Measurements from ENCODE around the gene NXPE2.
"Not testable (repeated sequence)": the region's sequence is repeated elsewhere in the genome, so short reads cannot be mapped to it uniquely, and the experiment has no call there.

The NXPE2 gene

GRCh38 chr11:114678125-114679036, at the start of gene NXPE2:
Gene NXPE2 (plus strand): TSS chr11:114678527. CDS start chr11:114678576, 49 bp downstream.
- no peak for DNase-seq

GRCh38 chr11:114631445-114631965, 46.8 kb upstream of the NXPE2 start:
- DNase-seq = not testable (repeated sequence)

- not testable (repeated sequence) for DNase-seq
These were observed 38.9 kb upstream of the NXPE2 start for GRCh38 chr11:114639440-114639839.

GRCh38 chr11:114650661-114651060, 27.7 kb upstream of the NXPE2 start:
- no peak for DNase-seq

- DNase-seq = no peak
These were observed 27.1 kb upstream of the NXPE2 start for GRCh38 chr11:114651145-114651718.

- DNase-seq = no peak
These were observed 25.2 kb upstream of the NXPE2 start for GRCh38 chr11:114653148-114653547.

- no peak for DNase-seq
These were observed 13.7 kb upstream of the NXPE2 start for GRCh38 chr11:114664641-114665040.

DNA sequence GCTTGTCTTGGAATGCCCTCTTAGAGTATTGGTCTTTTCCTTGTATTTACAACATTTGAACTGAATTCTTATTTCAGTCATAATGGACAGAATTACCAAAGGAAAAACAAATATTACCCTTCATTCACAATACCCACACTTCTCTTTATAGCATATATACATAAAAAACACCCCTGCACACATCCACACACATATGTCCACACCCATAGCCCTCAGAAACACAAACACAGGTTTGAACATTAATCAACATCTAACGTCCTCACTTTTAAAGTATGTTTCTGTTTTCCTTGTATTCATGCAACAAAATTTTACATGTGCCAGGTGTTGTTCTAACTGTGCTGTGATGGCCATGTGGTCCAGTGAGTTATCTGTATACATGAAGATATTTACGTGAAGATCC, 11.6 kb upstream of the NXPE2 start:
- DNase-seq = no peak

- no peak for DNase-seq
These were observed 10.2 kb upstream of the NXPE2 start for GRCh38 chr11:114668109-114668508.

DNA sequence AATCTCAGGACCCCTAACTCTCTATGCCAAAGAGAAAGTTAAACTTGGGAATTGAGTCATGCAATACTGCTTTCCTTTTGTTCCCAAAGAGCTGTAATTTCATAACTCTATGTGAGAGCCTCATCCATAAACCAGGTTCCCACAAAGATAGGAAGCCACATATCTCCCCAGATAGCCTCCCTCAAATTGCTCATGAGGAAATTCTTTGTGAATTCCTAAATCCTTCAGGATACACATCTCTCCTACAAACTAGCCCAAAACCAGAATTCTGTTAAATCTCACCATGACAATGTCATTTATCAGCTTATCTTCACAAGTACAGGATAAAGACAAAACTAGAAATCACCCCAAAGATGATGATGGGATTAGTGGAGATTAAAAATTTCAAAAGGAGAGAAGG, 4.7 kb upstream of the NXPE2 start:
- no peak for DNase-seq

- DNase-seq = no peak
These were observed 1.2 kb downstream of the NXPE2 start for GRCh38 chr11:114679505-114679904.

DNA sequence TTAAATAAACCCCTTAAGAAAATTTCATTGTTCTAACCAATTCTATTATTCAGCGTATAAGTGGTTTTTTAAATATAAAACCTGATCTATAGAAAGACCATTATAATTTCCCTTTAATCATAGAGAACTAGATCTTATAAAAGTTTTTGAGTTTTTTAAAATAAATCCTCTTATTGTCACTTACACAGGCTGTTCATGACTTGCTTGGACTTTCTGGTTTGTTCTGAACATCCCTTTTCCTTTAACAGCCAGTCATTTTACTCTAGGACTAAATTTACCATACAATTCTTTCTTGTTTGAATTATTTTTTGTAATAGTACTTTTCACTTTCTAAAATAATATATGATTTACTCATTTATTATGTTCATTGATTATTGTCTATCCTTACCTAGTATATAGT, 4.7 kb downstream of the NXPE2 start:
- DNase-seq = no peak

DNA sequence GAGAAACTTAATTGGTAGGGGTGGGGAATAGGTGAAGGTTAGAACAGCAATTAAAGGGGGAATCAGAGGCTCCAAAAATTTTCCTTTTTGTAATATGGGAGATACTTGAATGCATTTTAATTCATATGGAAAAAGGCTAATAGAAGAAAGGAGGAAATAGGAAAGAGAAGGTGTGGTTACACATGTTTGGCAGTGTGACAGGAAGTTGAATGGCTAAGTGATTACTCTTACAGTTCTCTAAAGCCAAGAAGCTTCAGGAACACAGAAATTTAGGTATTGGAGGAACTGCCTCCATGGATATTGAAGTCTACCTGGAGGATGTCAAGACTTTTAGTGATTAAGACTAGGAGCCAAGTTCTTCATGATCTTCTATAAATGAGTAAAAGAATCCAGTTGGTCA, 6.3 kb downstream of the NXPE2 start:
- no peak for DNase-seq

DNA sequence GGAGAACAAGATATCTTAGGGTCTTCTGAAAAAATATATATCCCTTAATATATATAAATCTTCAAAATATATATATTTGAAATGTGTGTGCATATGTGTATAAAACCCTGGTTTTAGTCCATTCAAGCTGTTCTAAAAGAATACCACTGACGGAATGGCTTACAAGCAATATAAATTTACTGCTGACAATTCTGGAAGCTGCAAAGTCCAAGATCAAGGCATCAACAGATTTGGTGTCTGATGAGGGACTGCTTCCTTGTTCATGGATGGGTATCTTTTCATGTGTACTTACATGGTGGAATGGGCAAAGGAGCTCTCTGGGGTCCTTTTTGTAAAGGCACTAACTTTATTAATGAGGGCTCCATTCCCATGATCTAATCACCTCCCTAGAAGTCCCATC, 6.8 kb downstream of the NXPE2 start:
- DNase-seq = no peak

DNA sequence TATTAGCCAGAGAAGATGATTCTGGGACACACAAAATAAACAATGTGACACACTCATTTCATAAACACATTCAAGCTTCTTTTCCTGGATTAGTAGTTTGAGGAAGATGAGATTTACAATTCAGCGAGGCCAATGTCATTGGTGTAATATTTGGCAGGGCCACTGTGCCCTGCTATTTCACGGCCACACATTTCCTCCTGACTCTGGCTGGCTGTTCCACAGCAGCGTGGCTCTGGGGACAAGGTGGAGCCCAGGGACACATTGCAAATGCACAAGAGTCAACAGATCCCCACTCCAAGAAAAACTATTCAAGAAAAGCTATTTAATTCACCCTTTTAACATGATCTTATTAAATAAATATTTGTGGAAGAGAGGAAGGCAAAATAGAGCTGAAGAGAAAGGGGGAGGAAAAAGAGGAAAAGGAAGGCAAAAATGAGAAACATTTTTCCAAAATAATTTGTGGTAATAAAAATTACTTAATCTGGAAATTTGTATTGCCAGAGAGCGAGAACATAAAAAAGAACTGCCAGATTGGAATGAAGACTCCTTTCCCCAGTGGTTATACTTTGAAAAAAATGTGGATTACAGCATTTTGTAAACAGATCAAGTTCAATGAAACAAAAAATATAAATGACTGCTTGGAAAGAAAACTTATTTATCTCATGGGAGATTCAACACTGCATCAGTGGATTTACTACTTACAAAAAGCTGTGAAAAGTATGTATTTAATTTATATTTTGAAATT, 27.1 kb downstream of the NXPE2 start:
- DNase-seq = no peak

DNA sequence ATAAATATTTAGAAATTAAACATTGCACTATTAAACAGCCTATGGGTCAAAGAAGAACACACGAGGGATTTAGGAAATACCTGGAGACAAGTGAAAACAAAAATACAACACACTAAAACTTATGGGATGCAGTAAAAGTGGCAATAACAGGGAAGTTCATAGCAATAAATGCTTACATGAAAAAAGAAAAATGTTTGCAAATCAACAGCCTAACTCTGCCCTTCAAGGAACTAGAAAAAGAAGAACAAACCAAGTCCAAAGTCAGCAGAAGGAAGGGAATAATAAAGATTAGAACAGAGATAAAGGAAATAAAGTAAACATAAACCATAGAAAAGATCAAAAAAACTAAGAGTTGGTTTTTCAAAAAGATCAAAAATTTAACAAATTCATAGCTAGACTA, 31.6 kb downstream of the NXPE2 start:
- DNase-seq = no peak

DNA sequence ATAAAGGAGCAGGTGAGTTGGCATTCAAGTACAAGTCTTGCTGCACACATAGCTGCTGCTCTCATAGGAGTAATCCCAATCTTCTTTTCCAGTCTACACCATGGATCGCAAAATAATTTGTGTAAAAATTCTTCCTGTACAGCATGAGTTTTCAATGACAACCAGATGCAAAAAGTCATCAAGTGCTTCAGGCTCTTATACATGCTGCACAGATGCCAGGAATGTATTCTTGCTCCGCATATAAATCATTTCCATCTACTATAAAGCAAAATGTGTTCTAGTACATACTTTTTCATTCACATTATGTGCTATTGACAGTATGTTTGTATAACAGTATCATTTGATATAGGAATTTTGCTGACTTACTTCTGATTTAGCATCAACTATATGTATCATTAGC, 35.4 kb downstream of the NXPE2 start:
- no peak for DNase-seq

- DNase-seq = no peak
These were observed 41.2 kb downstream of the NXPE2 start for GRCh38 chr11:114719562-114719961.

DNA sequence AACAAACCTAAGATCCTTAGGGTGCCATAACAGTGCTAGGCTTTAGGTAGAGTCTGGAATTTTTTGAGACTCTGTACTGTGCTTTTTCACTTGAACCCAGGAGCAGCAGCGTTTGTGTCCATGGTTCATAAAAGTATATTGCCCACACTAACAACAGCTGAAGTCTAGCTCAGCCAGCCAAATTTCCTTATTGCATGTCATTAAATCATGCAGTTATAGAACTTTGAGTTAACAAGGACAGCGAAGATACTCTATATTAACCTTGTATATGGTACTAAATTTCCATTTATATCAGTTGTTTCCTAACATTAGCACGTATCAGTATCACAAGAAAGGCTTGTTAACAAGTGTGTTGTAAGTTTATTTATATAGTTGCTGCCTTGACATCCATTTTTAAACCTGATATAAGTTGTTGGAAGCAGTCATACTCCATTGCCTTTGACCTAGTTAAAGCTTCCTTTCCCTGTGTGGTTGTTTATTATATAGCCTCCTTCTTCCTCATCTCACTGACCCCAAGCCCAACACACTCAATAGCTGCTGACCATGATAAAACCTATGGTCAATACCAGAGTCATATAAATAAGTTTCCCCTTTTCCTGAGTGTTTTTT, 46.7 kb downstream of the NXPE2 start:
- DNase-seq = no peak

GRCh38 chr11:114725623-114726022, 47.3 kb downstream of the NXPE2 start:
- DNase-seq = no peak

GRCh38 chr11:114736806-114737205, 58.5 kb downstream of the NXPE2 start:
- no peak for DNase-seq

DNA sequence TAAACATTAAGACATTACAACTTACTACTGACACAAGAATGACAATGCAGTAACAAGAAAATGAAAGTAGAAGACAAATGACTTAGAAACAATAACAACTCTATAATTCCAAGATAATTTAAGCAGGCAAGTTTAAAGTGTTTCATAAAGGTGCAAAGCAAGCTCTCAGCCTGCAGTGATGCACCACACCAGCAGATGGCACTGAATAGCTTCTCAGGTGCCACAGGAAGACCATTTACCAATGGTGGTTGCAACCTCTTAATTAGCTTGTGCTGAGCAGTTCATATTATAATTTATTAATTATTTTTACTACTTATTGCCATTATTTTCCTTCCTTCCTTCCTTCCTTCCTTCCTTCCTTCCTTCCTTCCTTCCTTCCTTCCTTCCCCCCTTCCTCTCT, 60.6 kb downstream of the NXPE2 start:
- peak in 19 of 56 donors; percentile 1 to 63 (median 12) for DNase-seq

Measured in nucleus accumbens (tissue), 56 donors.